ENCODE measurements around the gene BDKRB1.

GRCh38 chr14:96215452-96216244, 40.4 kb upstream of the BDKRB1 start:
- TF ChIP-seq CTCF (IDR thresholded peaks at IDR 0.05) (no peak), SIN3A (IDR thresholded peaks at IDR 0.05; ENCODE audit: borderline replicate concordance, insufficient read depth, low read depth, low read length) (no peak), POLR2AphosphoS5 (IDR thresholded peaks at IDR 0.05; ENCODE audit: low read depth, low read length) (no peak), TCF7L2 (IDR thresholded peaks at IDR 0.05; ENCODE audit: low read depth, low read length) (no peak)
